Stimulated activated CD8-positive, alpha-beta memory T cell treated with anti-CD3 and anti-CD28 coated beads, Interleukin-2, amount 100 ng/mL, for 48 hours (primary cell): Measurements from ENCODE around the gene GNAO1.

Experiments used
- DNase-seq, 2 donors: peaks; one replicate each; pipeline ENCODE4 v3.0.0-alpha.2; 2020; ENCODE audit warnings: low read depth in 2 of 2

GNAO1 gene

GRCh38 chr16:56265184-56265583 is 73.9 kb downstream of the GNAO1 start:
- DNase-seq: no peak

- DNase-seq: no peak
Measured at GRCh38 chr16:56265746-56266145, 74.5 kb downstream of the GNAO1 start.

GRCh38 chr16:56266641-56267607 is 75.6 kb downstream of the GNAO1 start:
- no peak for DNase-seq

DNA sequence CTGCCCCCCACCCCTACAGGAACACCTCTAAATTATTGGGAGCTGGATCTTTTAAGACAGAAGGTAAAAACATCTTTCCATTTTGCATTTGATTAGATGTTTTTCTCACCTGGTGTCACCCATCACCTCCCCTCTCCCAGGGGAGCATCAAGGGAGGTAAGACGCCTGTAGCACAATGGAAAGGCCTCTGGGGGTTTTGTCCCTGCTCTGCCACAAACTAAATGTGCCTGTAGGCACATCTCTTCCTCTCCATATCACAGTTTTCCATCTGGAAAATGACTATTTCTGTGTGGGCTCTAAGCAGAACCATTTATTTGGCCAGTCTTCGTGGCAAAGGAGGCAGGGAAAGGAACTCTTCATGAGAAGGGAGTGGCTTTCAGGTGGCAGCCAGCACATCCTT is 76.6 kb downstream of the GNAO1 start:
- no peak for DNase-seq

- no peak for DNase-seq
Measured at GRCh38 chr16:56268799-56269198, 77.5 kb downstream of the GNAO1 start.

DNA sequence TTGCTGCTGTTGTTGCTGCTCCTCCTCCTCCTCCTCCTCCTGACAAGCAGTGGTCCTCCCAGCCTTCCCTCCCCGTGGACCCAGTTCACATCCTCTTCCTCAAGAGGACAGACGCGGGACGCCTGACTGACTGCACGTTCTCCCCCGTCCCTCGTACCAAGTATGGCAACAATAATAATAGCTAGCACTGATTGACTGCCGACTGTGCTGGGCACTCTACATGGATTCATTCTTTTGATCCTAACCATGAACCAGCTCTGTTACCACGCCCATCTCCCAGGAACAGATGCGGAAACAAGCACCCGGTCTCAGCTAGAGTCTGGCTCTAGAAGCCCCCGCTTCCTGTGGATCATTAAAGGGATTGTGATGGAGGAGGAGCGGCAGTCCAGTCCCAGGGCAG is 78.0 kb downstream of the GNAO1 start:
- DNase-seq: no peak

GRCh38 chr16:56269811-56270684 is 78.8 kb downstream of the GNAO1 start:
- DNase-seq: no peak

DNA sequence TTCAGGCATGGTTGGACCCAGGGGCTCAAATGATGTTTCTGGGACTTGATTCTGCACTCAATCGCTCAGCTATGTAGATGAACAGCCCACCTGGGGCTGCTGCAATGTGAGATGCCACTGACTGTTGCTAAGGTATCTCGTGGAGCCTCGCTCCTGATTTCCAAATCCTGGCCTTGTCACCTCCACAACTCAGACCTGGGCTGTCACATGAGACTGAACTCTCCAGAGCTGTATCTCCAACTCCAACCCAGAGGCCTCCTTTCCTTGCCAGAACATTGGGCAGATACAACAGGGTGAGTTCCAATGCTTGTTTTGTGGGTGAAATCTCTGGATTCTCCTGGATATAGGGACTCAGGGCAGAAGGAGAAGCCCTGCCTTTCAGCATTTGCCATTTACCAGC is 79.5 kb downstream of the GNAO1 start:
- DNase-seq: no peak

DNA sequence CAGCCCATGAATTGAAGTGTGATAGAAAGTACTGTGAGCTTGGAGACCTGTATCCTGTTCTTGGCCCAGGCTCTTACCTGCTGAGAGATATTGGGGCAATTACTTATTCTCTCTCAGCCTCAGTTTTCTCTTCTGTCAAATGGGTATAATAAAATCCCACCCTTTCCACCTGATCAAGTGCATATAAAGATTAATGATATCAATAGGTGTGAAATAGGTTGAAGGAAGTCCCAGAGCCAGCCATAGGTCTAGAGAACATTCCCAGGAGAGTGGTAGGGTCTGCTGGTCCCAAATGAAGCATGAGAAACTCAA is 81.2 kb downstream of the GNAO1 start:
- DNase-seq: no peak

DNA sequence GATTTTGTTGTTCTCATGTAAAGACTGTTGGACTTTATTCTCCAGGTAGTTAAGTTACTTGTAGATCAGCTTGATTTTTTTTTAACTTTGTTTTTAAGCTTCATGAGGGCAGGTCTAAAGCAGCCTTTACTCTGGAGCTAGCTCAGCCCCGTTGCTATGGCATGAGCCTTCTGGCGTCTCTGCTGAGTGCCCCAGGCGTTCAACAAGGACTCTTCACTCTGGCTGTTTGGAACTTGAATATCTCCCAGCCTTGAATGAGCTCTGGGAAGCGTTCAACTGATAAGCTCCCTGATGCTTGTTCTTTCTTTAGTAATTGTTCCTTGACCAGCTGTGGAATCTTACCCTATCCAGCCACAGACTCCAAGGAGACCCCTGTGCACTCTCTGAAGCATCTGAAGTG is 82.3 kb downstream of the GNAO1 start:
- DNase-seq: no peak

- no peak for DNase-seq
Measured at GRCh38 chr16:56274369-56274768, 83.1 kb downstream of the GNAO1 start.

DNA sequence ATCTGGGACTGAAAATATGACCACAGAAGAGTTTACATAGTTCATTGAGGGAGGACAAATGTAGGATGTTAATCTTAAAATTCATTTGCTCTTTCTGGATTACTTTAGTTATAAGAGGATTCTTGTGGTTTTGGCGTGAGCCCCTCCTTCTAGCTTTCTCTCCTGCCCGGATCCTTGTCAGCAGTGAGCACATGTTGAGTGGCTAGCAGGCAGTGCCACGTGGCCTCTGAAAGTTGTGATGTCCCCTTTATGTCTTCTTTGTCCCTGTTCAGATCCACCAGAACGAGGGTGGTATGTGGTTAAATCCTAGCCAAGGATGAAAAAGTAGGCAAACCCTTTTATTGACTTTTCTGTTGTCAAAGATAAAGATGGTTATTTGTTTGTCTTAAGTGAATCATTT is 83.8 kb downstream of the GNAO1 start:
- DNase-seq: no peak

GRCh38 chr16:56275801-56276200 is 84.5 kb downstream of the GNAO1 start:
- DNase-seq: no peak

DNA sequence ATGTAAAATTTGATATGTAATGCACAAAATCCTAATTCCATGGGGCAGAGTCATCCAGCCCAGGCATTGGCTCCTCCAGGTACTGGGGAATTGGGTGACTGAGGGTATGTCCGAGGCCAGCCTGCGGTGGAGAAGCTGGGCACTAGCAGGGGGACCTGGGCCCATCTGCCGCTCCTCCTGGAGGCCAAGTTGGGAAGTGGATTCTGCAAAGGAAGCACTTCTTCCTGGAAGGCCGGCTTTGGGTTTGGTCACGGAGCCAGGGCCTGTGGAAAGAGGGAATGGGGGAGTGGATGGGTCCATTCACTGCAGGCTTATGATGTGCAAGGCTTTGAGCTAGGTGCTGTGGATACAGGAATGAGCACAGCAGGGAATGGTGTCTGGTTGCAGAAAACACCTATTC is 85.8 kb downstream of the GNAO1 start:
- DNase-seq: no peak

DNA sequence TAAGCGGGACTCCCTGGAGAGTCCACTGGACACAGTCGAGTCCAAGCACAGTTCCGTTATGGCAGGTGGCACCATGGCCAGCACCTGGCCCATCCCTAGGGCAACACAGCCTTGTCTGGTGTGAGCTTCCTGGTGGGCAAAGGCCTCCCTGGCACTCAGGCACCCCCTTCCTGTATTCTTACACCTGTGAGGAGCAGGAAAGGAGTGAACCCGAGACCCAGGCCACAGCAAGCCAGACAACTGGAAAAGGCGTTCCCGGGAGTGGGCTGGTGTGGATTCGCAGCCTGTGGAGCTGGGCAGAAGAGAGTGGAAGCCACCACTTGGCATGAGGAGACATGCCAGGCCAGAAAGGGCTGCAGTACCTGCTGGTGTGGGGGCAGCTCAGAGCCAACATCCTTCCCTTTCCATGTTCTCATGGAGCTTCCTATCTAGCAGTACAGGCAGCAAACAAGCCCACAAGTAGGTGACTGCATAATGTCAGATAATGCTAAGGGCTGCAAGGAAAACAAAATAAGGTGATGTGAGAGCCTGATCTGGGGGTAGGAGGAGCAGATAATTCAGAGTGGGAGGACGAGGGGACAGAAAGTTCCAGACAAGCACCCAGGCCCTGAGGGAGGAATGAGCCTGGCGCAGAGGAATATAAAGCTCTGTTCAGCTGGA is 87.0 kb downstream of the GNAO1 start:
- DNase-seq: no peak

DNA sequence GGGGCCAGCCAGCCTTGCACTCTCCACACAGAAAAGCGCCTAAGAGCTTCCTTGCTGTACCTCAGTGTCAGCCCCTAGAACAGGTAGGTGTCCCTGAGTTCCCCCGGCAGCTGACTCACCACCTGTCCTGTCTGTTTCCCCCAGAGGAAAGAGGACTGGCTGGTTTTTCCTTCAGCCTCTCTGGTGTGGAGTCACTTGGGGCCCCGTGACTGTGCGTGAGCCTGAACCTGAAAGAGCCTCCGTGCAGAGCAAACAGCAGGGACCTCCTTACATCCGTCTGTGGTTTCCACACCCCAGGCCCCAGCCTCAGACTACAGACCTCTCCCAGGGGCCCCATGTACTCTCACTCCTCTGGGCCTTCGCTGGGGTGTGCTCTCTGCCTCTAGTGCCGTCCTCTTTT is 87.8 kb downstream of the GNAO1 start:
- peak; percentile 28 to 45 for DNase-seq

DNA sequence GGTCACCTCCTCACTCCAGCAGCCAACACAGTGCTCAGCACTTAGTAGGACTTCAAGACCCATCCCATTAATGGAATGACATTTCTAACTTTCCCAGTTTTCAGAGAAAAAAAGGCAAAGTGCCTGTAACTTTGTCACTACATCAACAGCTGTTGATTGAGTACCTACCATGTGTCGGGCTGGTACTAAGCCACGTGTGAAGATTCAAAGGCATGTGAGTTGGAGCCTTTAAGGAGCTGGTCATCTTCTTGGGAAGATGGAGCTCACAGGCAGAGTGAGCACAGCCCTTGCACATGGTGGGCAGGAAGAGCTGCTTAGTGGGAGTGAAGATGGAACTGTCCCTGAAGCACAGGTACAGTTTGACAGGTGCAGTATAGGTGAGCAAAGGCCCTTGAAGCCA is 88.6 kb downstream of the GNAO1 start:
- DNase-seq: no peak

DNA sequence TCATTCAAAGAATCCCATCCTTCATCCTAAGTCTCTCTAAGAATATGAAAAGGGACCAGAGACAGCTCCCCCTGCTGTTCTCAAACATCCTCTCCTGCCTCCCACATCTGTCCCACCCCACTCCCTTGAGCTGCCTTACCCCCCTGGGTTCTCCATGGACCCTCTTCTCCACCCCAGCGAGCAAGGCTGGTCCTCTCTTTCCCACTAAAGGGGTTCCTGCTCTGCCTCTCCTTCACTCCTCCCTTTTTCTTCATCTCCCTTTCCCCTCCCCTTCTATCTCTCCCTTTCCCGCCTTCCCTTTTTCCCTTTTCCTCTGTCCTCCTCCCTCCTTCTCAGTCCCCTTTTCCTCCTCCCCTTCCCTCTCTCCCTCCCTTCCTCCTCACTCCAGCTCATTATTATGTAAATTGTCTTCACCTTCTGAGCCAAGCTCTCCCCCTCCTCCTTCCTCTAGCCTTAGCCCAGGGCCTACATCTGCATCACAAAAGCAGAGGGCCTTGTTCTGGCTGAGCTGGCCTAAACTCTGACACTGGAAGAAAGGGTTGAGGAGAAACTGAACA is 90.0 kb downstream of the GNAO1 start:
- no peak for DNase-seq

DNA sequence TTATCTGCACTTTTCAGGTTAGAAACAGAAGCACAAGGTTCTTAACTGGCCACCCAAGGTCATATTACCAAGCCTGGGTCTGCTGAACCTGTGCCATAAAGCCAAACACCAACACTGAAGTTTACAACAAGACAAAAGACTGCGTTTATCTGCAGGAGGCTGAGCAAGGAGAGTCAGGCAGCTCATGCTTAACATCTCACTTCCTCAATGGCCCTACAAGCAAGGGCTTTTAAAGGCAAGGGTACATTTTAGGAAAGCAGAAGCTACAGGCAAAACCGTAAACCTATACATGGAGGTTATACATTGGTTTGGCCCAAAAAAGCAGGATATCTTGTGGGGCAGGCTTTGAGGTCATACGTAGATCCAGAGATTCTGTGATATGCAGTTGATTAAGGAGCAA is 91.2 kb downstream of the GNAO1 start:
- DNase-seq: no peak

GRCh38 chr16:56284521-56284920 is 93.2 kb downstream of the GNAO1 start:
- DNase-seq: no peak

DNA sequence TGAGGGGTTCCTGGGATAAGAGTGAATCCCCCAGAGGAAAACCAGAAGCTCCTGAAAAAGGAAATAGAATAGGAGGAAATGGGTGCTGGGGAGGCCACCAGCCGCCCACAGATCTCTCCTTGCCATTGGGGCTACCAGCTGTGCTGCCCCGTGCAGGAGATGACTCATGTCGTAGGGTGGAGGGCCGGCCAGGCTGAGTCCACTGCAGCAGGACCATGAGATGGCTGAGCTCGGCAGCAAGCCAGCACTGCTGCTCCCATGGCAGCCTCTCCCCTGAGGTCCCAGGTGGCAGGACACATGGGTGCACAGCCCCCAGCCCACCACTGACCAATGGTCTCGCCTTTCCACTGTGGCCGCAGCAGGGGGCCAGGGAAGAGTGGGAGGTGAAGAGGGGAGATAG is 95.5 kb downstream of the GNAO1 start:
- no peak for DNase-seq

DNA sequence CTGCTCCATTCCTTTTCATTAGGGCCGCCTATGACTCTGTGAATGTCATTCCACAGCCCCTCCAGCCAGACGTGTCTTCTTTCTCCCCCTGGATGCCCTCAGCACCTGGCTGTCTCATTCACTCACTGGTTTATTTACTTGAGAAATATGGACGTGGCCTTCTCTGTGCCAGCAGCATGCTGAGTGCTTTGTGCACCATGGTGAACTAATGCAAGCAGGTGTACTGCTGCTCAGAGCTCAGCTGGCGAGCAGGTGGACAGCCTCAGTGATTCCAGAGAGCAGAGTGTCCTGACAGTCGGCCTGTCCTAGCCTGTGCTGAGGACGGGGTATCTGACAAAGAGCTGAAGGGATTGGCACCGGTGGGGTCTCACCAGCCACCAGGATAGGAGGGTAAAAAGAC is 96.7 kb downstream of the GNAO1 start:
- DNase-seq: no peak
